ENCODE results near the gene PIAS2.
"Not testable (repeated sequence)": the region's sequence is repeated elsewhere in the genome, so short reads cannot be mapped to it uniquely, and the experiment has no call there.

Gene PIAS2

DNA sequence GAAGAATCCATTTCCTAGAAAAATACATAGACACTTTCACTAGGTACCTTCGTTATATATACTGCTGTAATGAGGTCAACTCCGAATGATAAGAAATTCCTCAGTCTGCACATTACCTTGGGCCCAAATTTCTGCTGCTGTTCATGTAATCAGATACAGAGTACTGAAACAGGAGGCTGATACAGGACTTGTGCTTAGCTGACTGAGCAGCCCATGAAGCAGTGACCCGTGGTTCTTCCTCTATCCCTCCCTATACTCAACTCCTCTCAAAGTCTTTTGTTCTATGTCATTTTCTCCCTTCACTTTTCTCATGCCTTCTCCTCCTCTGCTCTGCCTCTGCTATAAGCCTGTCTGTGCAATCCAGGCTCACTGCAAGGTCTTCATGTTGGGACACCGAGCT lies 102.9 kb downstream of the PIAS2 start:
- no peak for DNase-seq (ENCODE audit: low read depth)
- no peak overlapping the region for H3K4me3 ChIP-seq (ENCODE audit: low read depth, low read length)
- TF ChIP-seq, protein P1, sequence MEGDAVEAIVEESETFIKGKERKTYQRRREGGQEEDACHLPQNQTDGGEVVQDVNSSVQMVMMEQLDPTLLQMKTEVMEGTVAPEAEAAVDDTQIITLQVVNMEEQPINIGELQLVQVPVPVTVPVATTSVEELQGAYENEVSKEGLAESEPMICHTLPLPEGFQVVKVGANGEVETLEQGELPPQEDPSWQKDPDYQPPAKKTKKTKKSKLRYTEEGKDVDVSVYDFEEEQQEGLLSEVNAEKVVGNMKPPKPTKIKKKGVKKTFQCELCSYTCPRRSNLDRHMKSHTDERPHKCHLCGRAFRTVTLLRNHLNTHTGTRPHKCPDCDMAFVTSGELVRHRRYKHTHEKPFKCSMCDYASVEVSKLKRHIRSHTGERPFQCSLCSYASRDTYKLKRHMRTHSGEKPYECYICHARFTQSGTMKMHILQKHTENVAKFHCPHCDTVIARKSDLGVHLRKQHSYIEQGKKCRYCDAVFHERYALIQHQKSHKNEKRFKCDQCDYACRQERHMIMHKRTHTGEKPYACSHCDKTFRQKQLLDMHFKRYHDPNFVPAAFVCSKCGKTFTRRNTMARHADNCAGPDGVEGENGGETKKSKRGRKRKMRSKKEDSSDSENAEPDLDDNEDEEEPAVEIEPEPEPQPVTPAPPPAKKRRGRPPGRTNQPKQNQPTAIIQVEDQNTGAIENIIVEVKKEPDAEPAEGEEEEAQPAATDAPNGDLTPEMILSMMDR (conservative IDR thresholded peaks at IDR 0.05; ENCODE audit: low read depth, low read length), result no peak

DNA sequence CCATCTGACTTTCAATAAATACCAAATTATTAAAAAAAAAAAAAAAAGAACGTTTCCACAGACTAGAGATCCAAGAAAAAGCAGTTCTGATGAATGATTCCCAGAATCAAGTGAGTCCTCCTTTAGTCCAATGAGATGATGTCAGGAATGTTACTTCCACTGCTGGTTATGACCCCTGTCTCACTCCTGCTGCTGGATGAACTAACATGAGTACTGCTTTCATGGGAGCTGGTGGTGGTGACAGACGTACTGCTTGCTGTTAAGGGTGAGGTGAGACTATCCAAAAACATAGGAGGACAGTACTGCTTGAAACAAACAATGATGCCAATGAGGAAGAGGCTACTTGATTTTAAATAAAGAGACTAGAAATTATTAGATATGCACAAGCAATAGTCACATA lies 105.0 kb downstream of the PIAS2 start:
- TF ChIP-seq, protein P1 (conservative IDR thresholded peaks at IDR 0.05; ENCODE audit: low read depth, low read length), result no peak
- DNase-seq (ENCODE audit: low read depth), result no peak
- no peak overlapping the region for H3K4me3 ChIP-seq (ENCODE audit: low read depth, low read length)

DNA sequence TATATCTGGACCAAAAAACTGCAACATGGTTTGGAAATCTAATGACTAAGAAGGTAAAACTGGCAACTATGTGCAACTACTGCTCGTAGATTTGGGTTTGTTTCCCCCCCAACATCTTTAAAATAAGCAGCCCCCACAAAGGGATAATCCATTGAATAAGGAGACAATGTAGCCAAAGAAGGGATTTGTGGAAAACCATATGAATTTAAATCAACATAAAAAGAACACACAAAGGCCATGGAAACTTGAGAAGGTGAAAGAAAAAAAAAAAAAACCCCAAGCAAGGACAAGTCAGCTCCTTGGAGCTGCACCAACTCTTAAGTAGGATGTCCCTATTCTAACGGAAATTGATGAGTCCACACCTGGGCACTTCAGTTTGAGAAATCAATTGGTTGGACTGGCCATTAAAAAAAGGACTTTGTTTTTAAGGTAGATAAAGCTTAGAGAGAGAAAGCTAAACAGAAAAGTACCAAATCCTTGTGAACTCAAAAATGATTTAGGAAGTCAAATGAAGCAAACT lies 106.8 kb downstream of the PIAS2 start:
- no peak for DNase-seq (ENCODE audit: low read depth)
- no peak overlapping the region for H3K4me3 ChIP-seq (ENCODE audit: low read depth, low read length)
- TF ChIP-seq, protein P1 (conservative IDR thresholded peaks at IDR 0.05; ENCODE audit: low read depth, low read length), result no peak

DNA sequence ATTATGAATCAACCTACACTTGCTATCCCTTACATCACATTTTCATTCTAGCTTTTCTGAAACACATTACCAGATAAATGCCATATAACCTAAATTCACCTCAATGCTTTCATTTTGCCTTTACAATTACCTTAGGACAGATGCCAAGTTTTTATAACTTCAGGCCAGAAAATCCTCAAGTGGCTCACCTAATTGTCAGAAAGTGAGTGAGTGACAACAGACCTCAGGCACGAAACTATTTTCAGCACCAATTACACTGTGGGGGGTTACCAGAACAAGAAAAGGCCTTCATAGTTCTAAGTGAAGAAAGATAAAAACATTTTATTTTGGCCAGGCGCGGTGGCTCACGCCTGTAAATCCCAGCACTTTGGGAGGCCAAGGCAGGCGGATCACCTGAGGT lies 108.2 kb downstream of the PIAS2 start:
- TF ChIP-seq, protein P1 (conservative IDR thresholded peaks at IDR 0.05; ENCODE audit: low read depth, low read length), result no peak
- DNase-seq (ENCODE audit: low read depth), result no peak

DNA sequence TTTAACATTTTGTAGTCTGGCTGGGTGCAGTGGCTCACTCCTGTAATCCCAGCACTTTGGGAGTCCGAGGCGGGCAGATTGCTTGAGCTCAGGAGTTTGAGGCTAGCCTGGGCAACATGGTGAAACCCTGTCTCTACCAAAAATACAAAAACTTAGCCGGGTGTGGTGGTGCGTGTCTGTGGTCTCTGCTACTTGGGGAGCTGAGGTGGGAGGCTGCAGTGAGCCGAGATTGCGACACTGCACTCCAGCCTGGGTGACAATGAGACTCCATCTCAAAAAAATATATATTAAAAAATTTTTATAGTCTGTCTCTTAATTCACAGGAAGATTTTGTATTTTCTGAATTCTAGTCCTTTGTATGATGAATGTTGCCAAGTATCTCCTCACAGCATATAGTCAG lies 121.4 kb downstream of the PIAS2 start:
- H3K4me3 ChIP-seq (ENCODE audit: low read depth, low read length); DNase-seq (ENCODE audit: low read depth): not testable (repeated sequence)

More for the DNA sequence above, 108.2 kb downstream of the PIAS2 start:
- H3K4me3 ChIP-seq (ENCODE audit: low read depth, low read length), result no peak overlapping the region

DNA sequence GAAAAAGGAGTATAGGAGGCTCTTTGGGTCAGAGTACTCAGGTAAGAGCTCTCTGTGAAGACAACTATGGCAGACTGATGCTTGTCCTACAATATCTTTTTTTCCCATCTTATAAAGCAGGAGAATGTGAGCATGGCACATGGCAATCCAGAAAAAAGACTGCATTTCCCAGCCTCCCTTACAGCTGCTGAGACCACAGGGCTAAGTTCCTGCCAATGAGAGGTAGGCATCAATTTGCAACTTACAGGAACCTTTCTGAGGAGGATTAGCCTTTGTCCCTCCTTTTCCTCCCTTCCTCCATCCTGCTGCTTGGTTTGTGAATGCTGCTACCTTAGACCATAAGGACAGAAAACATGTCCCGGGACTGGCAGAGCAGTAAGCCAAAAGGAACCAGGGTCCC lies 122.7 kb downstream of the PIAS2 start:
- no peak for DNase-seq (ENCODE audit: low read depth)
- TF ChIP-seq, protein P1 (conservative IDR thresholded peaks at IDR 0.05; ENCODE audit: low read depth, low read length), result no peak
- H3K4me3 ChIP-seq (ENCODE audit: low read depth, low read length), result no peak overlapping the region

DNA sequence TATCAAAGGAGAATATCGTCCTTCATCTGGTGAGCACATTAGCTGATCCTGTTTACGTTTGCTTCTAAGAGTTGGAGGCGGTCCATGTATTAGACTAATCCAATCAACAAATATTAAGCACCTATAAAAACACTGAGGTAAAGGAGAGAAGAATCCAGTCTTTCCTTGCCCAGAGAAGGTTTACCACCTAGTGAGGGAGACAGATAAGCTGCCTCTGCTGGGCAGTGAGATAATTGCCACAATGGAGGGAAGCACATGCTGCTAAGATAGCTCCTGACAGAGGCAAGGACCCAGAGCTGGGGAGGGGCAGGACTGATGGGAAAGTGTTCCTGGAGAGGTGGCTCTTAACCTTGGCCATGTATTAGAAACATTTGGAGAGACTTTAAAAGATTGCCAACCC lies 123.7 kb downstream of the PIAS2 start:
- peak; percentile 15 for DNase-seq (ENCODE audit: low read depth)
- no peak overlapping the region for H3K4me3 ChIP-seq (ENCODE audit: low read depth, low read length)
- TF ChIP-seq, protein P1 (conservative IDR thresholded peaks at IDR 0.05; ENCODE audit: low read depth, low read length), result peak; percentile 30
